Heart left ventricle (tissue), 13 donors: ENCODE measurements around the gene SPSB4.

Experiments
- POLR2A ChIP-seq, 2 donors: fragments of 450-650 bp; IDR thresholded peaks; one replicate each; pipeline ENCODE4 v1.6.1; 2017; ENCODE audit warnings: antibody characterized with exemption in 2 of 2, mild to moderate bottlenecking in 2 of 2, moderate library complexity in 2 of 2
- TF ChIP-seq, protein P1 (sequence below), 12 donors: fragments of 200-600 bp; sonication (generic) in 4 of 12; IDR thresholded peaks; one replicate each; pipeline versions ENCODE4 v1.5.0 to v1.8.0; 2018 to 2022; ENCODE audit warnings: antibody characterized with exemption in 12 of 12, mild to moderate bottlenecking in 5 of 12
- donor health status: ischemic (EF 13 %, LVEDD 7.1; RV severe dilation, severe dysfunction).
- donor health status: DM: no; HTN: yes; CAD: no.
- donor health status: DM: no; HTN: no; CAD: no.
- donor health status: ischemic (EF 25% LVEDD 6.9; RV normal size, moderate dysfunction).
- donor health status: ischemic (EF 25% LVEDD 5.7; RV mildly dilated, moderate dysfunction).
- donor health status: ischemic (EF 35%, LVEDD 5.7; RV mildly dilated, moderate dysfunction).
- donor health status: nonischemic (EF 11% LVEDD 7.7; RV severe dilation, severe dysfunction).
- donor health status: DM: yes; HTN: yes; CAD: no.
- donor health status: PGD.
- donor health status: ischemic (EF 29% LVEDD 5.4; RV normal size, mild dysfunction).
- donor health status: nonischemic (EF 23%, LVEDD 6.1; RV moderate dilation, normal function).

- TF ChIP-seq, protein P1, sequence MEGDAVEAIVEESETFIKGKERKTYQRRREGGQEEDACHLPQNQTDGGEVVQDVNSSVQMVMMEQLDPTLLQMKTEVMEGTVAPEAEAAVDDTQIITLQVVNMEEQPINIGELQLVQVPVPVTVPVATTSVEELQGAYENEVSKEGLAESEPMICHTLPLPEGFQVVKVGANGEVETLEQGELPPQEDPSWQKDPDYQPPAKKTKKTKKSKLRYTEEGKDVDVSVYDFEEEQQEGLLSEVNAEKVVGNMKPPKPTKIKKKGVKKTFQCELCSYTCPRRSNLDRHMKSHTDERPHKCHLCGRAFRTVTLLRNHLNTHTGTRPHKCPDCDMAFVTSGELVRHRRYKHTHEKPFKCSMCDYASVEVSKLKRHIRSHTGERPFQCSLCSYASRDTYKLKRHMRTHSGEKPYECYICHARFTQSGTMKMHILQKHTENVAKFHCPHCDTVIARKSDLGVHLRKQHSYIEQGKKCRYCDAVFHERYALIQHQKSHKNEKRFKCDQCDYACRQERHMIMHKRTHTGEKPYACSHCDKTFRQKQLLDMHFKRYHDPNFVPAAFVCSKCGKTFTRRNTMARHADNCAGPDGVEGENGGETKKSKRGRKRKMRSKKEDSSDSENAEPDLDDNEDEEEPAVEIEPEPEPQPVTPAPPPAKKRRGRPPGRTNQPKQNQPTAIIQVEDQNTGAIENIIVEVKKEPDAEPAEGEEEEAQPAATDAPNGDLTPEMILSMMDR (IDR thresholded peaks at IDR 0.05) = no peak
- TF ChIP-seq POLR2A (IDR thresholded peaks at IDR 0.05) = no peak
Observed at GRCh38 chr3:141181819-141182218, 130.7 kb downstream of the SPSB4 start.
